H9 (cell line): ENCODE results near the gene MAST4. TPM values are rescaled to one million over a fixed set of nuclear protein-coding genes. Genes with fewer than 3 reads are reported as not detected.

Experiments
- DNase-seq: peaks from one replicate; pipeline ENCODE4 v3.0.0-alpha.2; 2017
- H2AFZ ChIP-seq: one replicate; pipeline ENCODE4 v1.6.1; 2013; ENCODE audit warnings: mild to moderate bottlenecking, low read length, control low read depth, moderate library complexity
- H2AK5ac ChIP-seq: 2 replicates; pipeline ENCODE4 v1.6.1; 2013; ENCODE audit warnings: low read length, control low read depth, mixed read lengths; ENCODE audit not compliant: insufficient read length
- H2BK120ac ChIP-seq: one replicate; pipeline ENCODE4 v1.6.1; 2013; ENCODE audit warnings: low read depth, mild to moderate bottlenecking, low read length, control low read depth, inconsistent platforms; ENCODE audit not compliant: poor library complexity, severe bottlenecking
- H2BK12ac ChIP-seq: 2 replicates; pipeline ENCODE4 v1.6.1; 2013; ENCODE audit warnings: low read length, control low read depth, mixed read lengths, low read depth; ENCODE audit not compliant: insufficient read length
- H2BK15ac ChIP-seq: 2 replicates; pipeline ENCODE4 v1.6.1; 2013; ENCODE audit warnings: low read depth, low read length, control low read depth
- H2BK20ac ChIP-seq: one replicate; pipeline ENCODE4 v1.6.1; 2013; ENCODE audit warnings: low read depth, mild to moderate bottlenecking, low read length, control low read depth, inconsistent platforms; ENCODE audit not compliant: poor library complexity, severe bottlenecking
- H2BK5ac ChIP-seq: 2 replicates; pipeline ENCODE4 v1.6.1; 2013; ENCODE audit warnings: low read length, control low read depth, mixed read lengths; ENCODE audit not compliant: insufficient read length
- H3K14ac ChIP-seq: 2 replicates; pipeline ENCODE4 v1.6.1; 2013; ENCODE audit warnings: low read length, control low read depth; ENCODE audit not compliant: insufficient read depth
- H3K18ac ChIP-seq: 2 replicates; pipeline ENCODE4 v1.6.1; 2013; ENCODE audit warnings: low read depth, mild to moderate bottlenecking, mixed read lengths, low read length, control low read depth; ENCODE audit not compliant: insufficient read length
- H3K23ac ChIP-seq: 2 replicates; pipeline ENCODE4 v1.6.1; 2013; ENCODE audit warnings: low read length, control low read depth, mixed read lengths, low read depth; ENCODE audit not compliant: insufficient read length
- H3K23me2 ChIP-seq: 2 replicates; pipeline ENCODE4 v1.6.1; 2013; ENCODE audit warnings: low read depth, mild to moderate bottlenecking, mixed read lengths, low read length, control low read depth; ENCODE audit not compliant: insufficient read length, poor library complexity, severe bottlenecking
- H3K27ac ChIP-seq: 2 replicates; pipeline ENCODE4 v1.5.1; 2013; ENCODE audit warnings: low read length, control low read depth, mixed read lengths, low read depth; ENCODE audit not compliant: insufficient read length
- H3K27me3 ChIP-seq: 2 replicates; pipeline ENCODE4 v1.6.1; 2013; ENCODE audit warnings: low read length, control low read depth, inconsistent platforms; ENCODE audit not compliant: insufficient read depth
- H3K4ac ChIP-seq: 2 replicates; pipeline ENCODE4 v1.6.1; 2013; ENCODE audit warnings: low read depth, mild to moderate bottlenecking, control low read depth, inconsistent platforms, low read length, moderate library complexity
- H3K4me1 ChIP-seq: 2 replicates; pipeline ENCODE4 v1.6.1; 2013; ENCODE audit warnings: low read length, control low read depth, inconsistent platforms; ENCODE audit not compliant: insufficient read depth
- H3K4me2 ChIP-seq: 2 replicates; pipeline ENCODE4 v1.6.1; 2013; ENCODE audit warnings: low read length, control low read depth, mixed read lengths; ENCODE audit not compliant: insufficient read length, insufficient read depth
- H3K56ac ChIP-seq: 2 replicates; pipeline ENCODE4 v1.6.1; 2013; ENCODE audit warnings: low read depth, mild to moderate bottlenecking, mixed read lengths, low read length, control low read depth; ENCODE audit not compliant: insufficient read length
- H3K79me1 ChIP-seq: 2 replicates; pipeline ENCODE4 v1.6.1; 2013; ENCODE audit warnings: low read depth, mild to moderate bottlenecking, moderate library complexity, low read length, control low read depth, inconsistent platforms; ENCODE audit not compliant: insufficient read depth, poor library complexity, severe bottlenecking
- H3K79me2 ChIP-seq: 2 replicates; pipeline ENCODE4 v1.6.1; 2013; ENCODE audit warnings: low read length, control low read depth, inconsistent platforms; ENCODE audit not compliant: insufficient read depth
- H3K9ac ChIP-seq: 2 replicates; pipeline ENCODE4 v1.6.1; 2013; ENCODE audit warnings: low read length, control low read depth, mixed read lengths; ENCODE audit not compliant: insufficient read length; ENCODE audit errors: extremely low read depth
- H3K9me3 ChIP-seq: one replicate; pipeline ENCODE4 v1.6.1; 2013; ENCODE audit warnings: low read depth, low read length, inconsistent platforms; ENCODE audit not compliant: control insufficient read depth
- H3T11ph ChIP-seq: one replicate; pipeline ENCODE4 v1.6.1; 2013; ENCODE audit warnings: mild to moderate bottlenecking, low read length, control low read depth, inconsistent platforms
- H4K20me1 ChIP-seq: one replicate; pipeline ENCODE4 v1.6.1; 2013; ENCODE audit not compliant: control insufficient read depth, insufficient read length, insufficient read depth
- H4K5ac ChIP-seq: 2 replicates; pipeline ENCODE4 v1.6.1; 2013; ENCODE audit warnings: low read depth, mild to moderate bottlenecking, mixed read lengths, low read length, control low read depth; ENCODE audit not compliant: insufficient read length
- H4K8ac ChIP-seq: replicated peaks from 2 replicates; pipeline ENCODE4 v1.6.1; 2013; ENCODE audit warnings: low read length, control low read depth, mixed read lengths, low read depth; ENCODE audit not compliant: insufficient read length
- H4K91ac ChIP-seq: 2 replicates; pipeline ENCODE4 v1.6.1; 2013; ENCODE audit warnings: low read depth, mild to moderate bottlenecking, moderate library complexity, mixed read lengths, low read length, control low read depth; ENCODE audit not compliant: insufficient read length
- H3K27ac Mint-ChIP-seq, 3 experiments: 2 replicates in 2 of 3; 3 replicates in 1 of 3; pipeline ENCODE4 v1.8.0; 2020 to 2021; ENCODE audit warnings: mixed read lengths in 3 of 3, mild to moderate bottlenecking in 1 of 3, moderate library complexity in 1 of 3
- H3K27me3 Mint-ChIP-seq: 2 replicates; pipeline ENCODE4 v1.8.0; 2021; ENCODE audit warnings: low read depth, mild to moderate bottlenecking, moderate library complexity, mixed read lengths
- H3K36me3 Mint-ChIP-seq, 3 experiments: 2 replicates in 2 of 3; 3 replicates in 1 of 3; pipeline ENCODE4 v1.8.0; 2020 to 2021; ENCODE audit warnings: low read depth in 3 of 3, mixed read lengths in 3 of 3; ENCODE audit not compliant: insufficient read depth in 1 of 3
- H3K4me1 Mint-ChIP-seq, 2 experiments: 2 replicates each; pipeline ENCODE4 v1.8.0; 2020; ENCODE audit warnings: mixed read lengths in 2 of 2
- H3K4me3 Mint-ChIP-seq, 2 experiments: 2 replicates in 1 of 2; 3 replicates in 1 of 2; pipeline ENCODE4 v1.8.0; 2020 to 2021; ENCODE audit warnings: mild to moderate bottlenecking in 2 of 2, mixed read lengths in 2 of 2, moderate library complexity in 1 of 2
- H3K9me3 Mint-ChIP-seq, 2 experiments: 2 replicates in 1 of 2; 3 replicates in 1 of 2; pipeline ENCODE4 v1.8.0; 2020; ENCODE audit warnings: mild to moderate bottlenecking in 2 of 2, mixed read lengths in 2 of 2, moderate library complexity in 1 of 2
- WGBS: extraction: QIAGEN DNeasy Blood & Tissue Kit; methylation state at CpG from one replicate; pipeline ENCODE4 v1.1.7; 2013; ENCODE audit warnings: missing lambda C conversion rate, low lambda C conversion rate, mixed read lengths; ENCODE audit not compliant: insufficient read length; ENCODE audit errors: extremely low coverage; 5-methylcytosine and 5-hydroxymethylcytosine counted together
- total RNA-seq: library from RNA; stranded (reverse); gene quantifications from 2 replicates; pipeline ENCODE4 v1.2.1, GENCODE V29; 2021
- TF ChIP-seq, protein P1 (sequence below): fragments of 200-600 bp; sonication (generic); conservative IDR thresholded peaks from 3 replicates; pipeline ENCODE4 v1.8.0; 2021; ENCODE audit warnings: antibody characterized with exemption, mild to moderate bottlenecking

MAST4 gene
- total RNA-seq, 1 experiment from 2014 or later: 3.7 TPM

DNA sequence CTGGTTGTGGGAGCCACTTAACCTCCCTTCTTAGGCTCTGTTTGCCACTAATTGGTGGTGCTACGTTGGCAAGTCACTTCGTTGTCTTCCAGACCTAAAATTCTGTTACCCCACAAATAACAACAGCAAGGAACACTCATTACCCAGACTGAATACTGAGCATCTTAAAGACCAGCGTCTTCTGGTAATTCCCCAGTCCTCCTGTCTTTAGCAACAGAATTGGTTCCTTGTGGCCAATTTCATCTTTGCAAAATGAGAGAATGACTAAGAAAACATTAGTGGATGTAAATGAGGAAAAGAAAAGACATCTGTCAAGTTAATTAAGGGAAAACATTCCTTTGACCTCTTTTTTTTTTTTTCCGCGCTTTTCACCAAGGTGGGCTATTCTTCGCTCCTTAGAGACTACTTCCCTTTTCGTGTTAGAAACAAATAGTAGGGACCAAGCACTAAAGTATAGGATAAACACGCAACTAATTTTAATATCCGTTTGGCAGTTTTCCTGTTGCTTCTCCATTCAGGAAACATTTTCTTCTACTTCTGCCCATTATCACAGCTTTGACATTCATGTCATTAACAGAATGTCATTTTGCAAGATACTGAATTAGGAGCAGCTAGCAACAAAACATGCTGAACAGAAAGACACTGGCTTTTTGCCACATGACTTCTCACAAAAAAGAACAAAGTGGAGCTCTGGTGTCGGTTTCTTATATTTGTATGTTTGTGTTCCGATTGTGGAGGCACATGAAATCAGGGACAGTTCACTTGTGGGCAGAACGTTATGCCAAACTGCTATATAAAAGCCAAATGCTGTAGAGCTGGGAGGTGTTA lies 446.2 kb downstream of the MAST4 start:
- Histone ChIP-seq H4K91ac (no peak overlapping the region), H3K18ac (no peak overlapping the region), H2BK12ac (no peak overlapping the region), H3K9me3 (no peaks in the 10 kb centered on the region), H2BK120ac (no peak overlapping the region), H3K23me2 (no peaks in the 10 kb centered on the region), H3K56ac (no peak overlapping the region), H2AK5ac (no peak overlapping the region), H4K8ac (no peak overlapping the region), H2BK15ac (no peak overlapping the region), H3K79me1 (no peaks in the 10 kb centered on the region), H2BK20ac (no peak overlapping the region), H3K9ac (no peak overlapping the region), H3K79me2 (no peaks in the 10 kb centered on the region), H2BK5ac (no peak overlapping the region), H4K20me1 (no peaks in the 10 kb centered on the region), H3T11ph (no peak overlapping the region), H3K23ac (no peak overlapping the region), H3K4me2 (no peak overlapping the region), H3K14ac (no peak overlapping the region), H2AFZ (no peak overlapping the region), H4K5ac (no peak overlapping the region), H3K4ac (no peak overlapping the region), H3K27me3 (peaks cover 3% of the 10 kb centered on the region; the same call in 1 of the 2 replicates), H3K4me1 (peaks cover 3% of the 10 kb centered on the region; the same call in 1 of the 2 replicates), H3K27ac (no peak overlapping the region)
- no peaks in the 10 kb centered on the region for H3K9me3 Mint-ChIP-seq
- no peak overlapping the region for H3K4me3 Mint-ChIP-seq
- no peak for DNase-seq
- peaks cover 17 to 22% of the 10 kb centered on the region in 2 experiments for H3K4me1 Mint-ChIP-seq
- no CpG with 5 or more reads among the region's 12 CpGs for WGBS
- H3K36me3 Mint-ChIP-seq: no peaks in the 10 kb centered on the region
- H3K27me3 Mint-ChIP-seq: no peaks in the 10 kb centered on the region
- peak overlapping the region in 1 of 3 experiments; percentile 77; a peak in 2 of 7 replicates for H3K27ac Mint-ChIP-seq
- TF ChIP-seq, protein P1, sequence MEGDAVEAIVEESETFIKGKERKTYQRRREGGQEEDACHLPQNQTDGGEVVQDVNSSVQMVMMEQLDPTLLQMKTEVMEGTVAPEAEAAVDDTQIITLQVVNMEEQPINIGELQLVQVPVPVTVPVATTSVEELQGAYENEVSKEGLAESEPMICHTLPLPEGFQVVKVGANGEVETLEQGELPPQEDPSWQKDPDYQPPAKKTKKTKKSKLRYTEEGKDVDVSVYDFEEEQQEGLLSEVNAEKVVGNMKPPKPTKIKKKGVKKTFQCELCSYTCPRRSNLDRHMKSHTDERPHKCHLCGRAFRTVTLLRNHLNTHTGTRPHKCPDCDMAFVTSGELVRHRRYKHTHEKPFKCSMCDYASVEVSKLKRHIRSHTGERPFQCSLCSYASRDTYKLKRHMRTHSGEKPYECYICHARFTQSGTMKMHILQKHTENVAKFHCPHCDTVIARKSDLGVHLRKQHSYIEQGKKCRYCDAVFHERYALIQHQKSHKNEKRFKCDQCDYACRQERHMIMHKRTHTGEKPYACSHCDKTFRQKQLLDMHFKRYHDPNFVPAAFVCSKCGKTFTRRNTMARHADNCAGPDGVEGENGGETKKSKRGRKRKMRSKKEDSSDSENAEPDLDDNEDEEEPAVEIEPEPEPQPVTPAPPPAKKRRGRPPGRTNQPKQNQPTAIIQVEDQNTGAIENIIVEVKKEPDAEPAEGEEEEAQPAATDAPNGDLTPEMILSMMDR: no peak
